ENCODE results near the gene MRPL23.

The MRPL23 gene

GRCh38 chr11:1947592-1948237 is 583 bp downstream of the MRPL23 start:
- Histone ChIP-seq H3K4me1 (ENCODE audit: control insufficient read depth, insufficient read depth, low read length, unreplicated experiment) (peaks cover 10% of the 10 kb centered on the region), H3K27me3 (ENCODE audit: insufficient read depth, low read length) (no peaks in the 10 kb centered on the region), H3K4me3 (ENCODE audit: low read depth, low read length) (no peak overlapping the region), H3K27ac (ENCODE audit: low read depth, low read length) (no peak overlapping the region), H3K79me2 (ENCODE audit: control insufficient read depth, insufficient read depth, low read length, unreplicated experiment) (no peaks in the 10 kb centered on the region), H2AFZ (ENCODE audit: low read length, unreplicated experiment) (no peak overlapping the region), H3K36me3 (ENCODE audit: insufficient read depth, low read length) (no peaks in the 10 kb centered on the region)

GRCh38 chr11:1948389-1948788 is 1.3 kb downstream of the MRPL23 start:
- Histone ChIP-seq H3K4me3 (ENCODE audit: low read depth, low read length) (no peak overlapping the region), H2AFZ (ENCODE audit: low read length, unreplicated experiment) (no peak overlapping the region), H3K79me2 (ENCODE audit: control insufficient read depth, insufficient read depth, low read length, unreplicated experiment) (no peaks in the 10 kb centered on the region)

GRCh38 chr11:1949302-1949701 is 2.2 kb downstream of the MRPL23 start:
- peaks cover under 1% of the 10 kb centered on the region for H3K4me1 ChIP-seq (ENCODE audit: control insufficient read depth, insufficient read depth, low read length, unreplicated experiment)
- H3K27me3 ChIP-seq (ENCODE audit: insufficient read depth, low read length) = no peaks in the 10 kb centered on the region
- H2AFZ ChIP-seq (ENCODE audit: low read length, unreplicated experiment) = no peak overlapping the region
- no peaks in the 10 kb centered on the region for H3K36me3 ChIP-seq (ENCODE audit: insufficient read depth, low read length)
- H3K27ac ChIP-seq (ENCODE audit: low read depth, low read length) = no peak overlapping the region
- H3K4me3 ChIP-seq (ENCODE audit: low read depth, low read length) = no peak overlapping the region
- H3K79me2 ChIP-seq (ENCODE audit: control insufficient read depth, insufficient read depth, low read length, unreplicated experiment) = no peaks in the 10 kb centered on the region

More at GRCh38 chr11:1948389-1948788, 1.3 kb downstream of the MRPL23 start:
- no peaks in the 10 kb centered on the region for H3K27me3 ChIP-seq (ENCODE audit: insufficient read depth, low read length)
- H3K36me3 ChIP-seq (ENCODE audit: insufficient read depth, low read length) = no peaks in the 10 kb centered on the region
- no peak overlapping the region for H3K27ac ChIP-seq (ENCODE audit: low read depth, low read length)
- peaks cover 10% of the 10 kb centered on the region for H3K4me1 ChIP-seq (ENCODE audit: control insufficient read depth, insufficient read depth, low read length, unreplicated experiment)

- H3K36me3 ChIP-seq (ENCODE audit: insufficient read depth, low read length) = no peaks in the 10 kb centered on the region
- no peak overlapping the region for H3K27ac ChIP-seq (ENCODE audit: low read depth, low read length)
- H3K4me1 ChIP-seq (ENCODE audit: control insufficient read depth, insufficient read depth, low read length, unreplicated experiment) = no peaks in the 10 kb centered on the region
- no peak overlapping the region for H2AFZ ChIP-seq (ENCODE audit: low read length, unreplicated experiment)
- H3K79me2 ChIP-seq (ENCODE audit: control insufficient read depth, insufficient read depth, low read length, unreplicated experiment) = no peaks in the 10 kb centered on the region
- no peaks in the 10 kb centered on the region for H3K27me3 ChIP-seq (ENCODE audit: insufficient read depth, low read length)
- no peak overlapping the region for H3K4me3 ChIP-seq (ENCODE audit: low read depth, low read length)
Measured at GRCh38 chr11:1949922-1950321, 2.8 kb downstream of the MRPL23 start.

- H2AFZ ChIP-seq (ENCODE audit: low read length, unreplicated experiment) = no peak overlapping the region
- no peak overlapping the region for H3K4me3 ChIP-seq (ENCODE audit: low read depth, low read length)
- no peak overlapping the region for H3K27ac ChIP-seq (ENCODE audit: low read depth, low read length)
- H3K27me3 ChIP-seq (ENCODE audit: insufficient read depth, low read length) = no peaks in the 10 kb centered on the region
- H3K4me1 ChIP-seq (ENCODE audit: control insufficient read depth, insufficient read depth, low read length, unreplicated experiment) = no peaks in the 10 kb centered on the region
- no peaks in the 10 kb centered on the region for H3K36me3 ChIP-seq (ENCODE audit: insufficient read depth, low read length)
- no peaks in the 10 kb centered on the region for H3K79me2 ChIP-seq (ENCODE audit: control insufficient read depth, insufficient read depth, low read length, unreplicated experiment)
Measured at GRCh38 chr11:1952806-1953482, 5.8 kb downstream of the MRPL23 start.

GRCh38 chr11:1953489-1954266 is 6.5 kb downstream of the MRPL23 start:
- Histone ChIP-seq H3K27me3 (ENCODE audit: insufficient read depth, low read length) (no peaks in the 10 kb centered on the region), H2AFZ (ENCODE audit: low read length, unreplicated experiment) (no peak overlapping the region), H3K4me3 (ENCODE audit: low read depth, low read length) (no peak overlapping the region)

GRCh38 chr11:1958367-1958766 is 11.2 kb downstream of the MRPL23 start:
- H3K4me3 ChIP-seq (ENCODE audit: low read depth, low read length) = no peak overlapping the region
- H3K36me3 ChIP-seq (ENCODE audit: insufficient read depth, low read length) = no peaks in the 10 kb centered on the region
- no peaks in the 10 kb centered on the region for H3K4me1 ChIP-seq (ENCODE audit: control insufficient read depth, insufficient read depth, low read length, unreplicated experiment)
- no peak overlapping the region for H3K27ac ChIP-seq (ENCODE audit: low read depth, low read length)
- no peaks in the 10 kb centered on the region for H3K79me2 ChIP-seq (ENCODE audit: control insufficient read depth, insufficient read depth, low read length, unreplicated experiment)
- no peak overlapping the region for H2AFZ ChIP-seq (ENCODE audit: low read length, unreplicated experiment)
- no peaks in the 10 kb centered on the region for H3K27me3 ChIP-seq (ENCODE audit: insufficient read depth, low read length)

More at GRCh38 chr11:1953489-1954266, 6.5 kb downstream of the MRPL23 start:
- no peaks in the 10 kb centered on the region for H3K4me1 ChIP-seq (ENCODE audit: control insufficient read depth, insufficient read depth, low read length, unreplicated experiment)
- no peaks in the 10 kb centered on the region for H3K36me3 ChIP-seq (ENCODE audit: insufficient read depth, low read length)
- no peaks in the 10 kb centered on the region for H3K79me2 ChIP-seq (ENCODE audit: control insufficient read depth, insufficient read depth, low read length, unreplicated experiment)
- H3K27ac ChIP-seq (ENCODE audit: low read depth, low read length) = no peak overlapping the region

- H2AFZ ChIP-seq (ENCODE audit: low read length, unreplicated experiment) = no peak overlapping the region
- H3K4me1 ChIP-seq (ENCODE audit: control insufficient read depth, insufficient read depth, low read length, unreplicated experiment) = no peaks in the 10 kb centered on the region
- no peaks in the 10 kb centered on the region for H3K79me2 ChIP-seq (ENCODE audit: control insufficient read depth, insufficient read depth, low read length, unreplicated experiment)
- no peak overlapping the region for H3K4me3 ChIP-seq (ENCODE audit: low read depth, low read length)
- no peak overlapping the region for H3K27ac ChIP-seq (ENCODE audit: low read depth, low read length)
- no peaks in the 10 kb centered on the region for H3K36me3 ChIP-seq (ENCODE audit: insufficient read depth, low read length)
- no peaks in the 10 kb centered on the region for H3K27me3 ChIP-seq (ENCODE audit: insufficient read depth, low read length)
Measured at GRCh38 chr11:1959786-1960185, 12.7 kb downstream of the MRPL23 start.

- Histone ChIP-seq H3K4me3 (ENCODE audit: low read depth, low read length) (no peak overlapping the region), H3K79me2 (ENCODE audit: control insufficient read depth, insufficient read depth, low read length, unreplicated experiment) (no peaks in the 10 kb centered on the region), H3K27me3 (ENCODE audit: insufficient read depth, low read length) (no peaks in the 10 kb centered on the region)
Measured at GRCh38 chr11:1963864-1964263, 16.7 kb downstream of the MRPL23 start.

GRCh38 chr11:1964348-1964747 is 17.2 kb downstream of the MRPL23 start:
- Histone ChIP-seq H3K4me1 (ENCODE audit: control insufficient read depth, insufficient read depth, low read length, unreplicated experiment) (no peaks in the 10 kb centered on the region), H3K27me3 (ENCODE audit: insufficient read depth, low read length) (no peaks in the 10 kb centered on the region), H3K4me3 (ENCODE audit: low read depth, low read length) (no peak overlapping the region), H2AFZ (ENCODE audit: low read length, unreplicated experiment) (no peak overlapping the region), H3K36me3 (ENCODE audit: insufficient read depth, low read length) (no peaks in the 10 kb centered on the region), H3K79me2 (ENCODE audit: control insufficient read depth, insufficient read depth, low read length, unreplicated experiment) (no peaks in the 10 kb centered on the region), H3K27ac (ENCODE audit: low read depth, low read length) (no peak overlapping the region)

More at GRCh38 chr11:1963864-1964263, 16.7 kb downstream of the MRPL23 start:
- Histone ChIP-seq H3K36me3 (ENCODE audit: insufficient read depth, low read length) (no peaks in the 10 kb centered on the region), H3K4me1 (ENCODE audit: control insufficient read depth, insufficient read depth, low read length, unreplicated experiment) (no peaks in the 10 kb centered on the region), H3K27ac (ENCODE audit: low read depth, low read length) (no peak overlapping the region), H2AFZ (ENCODE audit: low read length, unreplicated experiment) (no peak overlapping the region)

Measured in ACC112 (cell line).